RKO (cell line): ENCODE results near the gene SBF2.

Source experiments
- DNase-seq: peaks from one replicate; pipeline ENCODE4 v3.0.0-alpha.2; 2016; ENCODE audit warnings: low spot score

Gene SBF2

DNA sequence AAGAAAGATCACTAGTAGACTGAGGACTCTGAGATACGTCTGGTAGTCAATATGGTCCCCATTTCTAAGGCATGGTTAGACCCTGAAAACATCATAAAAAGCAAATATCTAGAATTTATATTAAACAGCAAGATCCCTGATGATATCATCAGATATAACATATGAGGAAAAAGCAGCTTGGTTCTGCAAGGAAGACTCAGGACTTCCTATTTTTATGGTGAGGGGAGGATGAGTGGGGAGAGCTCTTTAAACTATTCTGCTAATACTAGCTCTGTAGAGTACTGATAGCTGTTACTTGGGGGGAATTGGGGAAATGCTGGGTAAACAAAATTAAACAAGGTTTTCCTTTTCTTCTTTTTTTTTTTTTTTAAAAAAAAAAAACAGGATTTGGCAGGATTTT, 394.3 kb downstream of the SBF2 start:
- no peak for DNase-seq

DNA sequence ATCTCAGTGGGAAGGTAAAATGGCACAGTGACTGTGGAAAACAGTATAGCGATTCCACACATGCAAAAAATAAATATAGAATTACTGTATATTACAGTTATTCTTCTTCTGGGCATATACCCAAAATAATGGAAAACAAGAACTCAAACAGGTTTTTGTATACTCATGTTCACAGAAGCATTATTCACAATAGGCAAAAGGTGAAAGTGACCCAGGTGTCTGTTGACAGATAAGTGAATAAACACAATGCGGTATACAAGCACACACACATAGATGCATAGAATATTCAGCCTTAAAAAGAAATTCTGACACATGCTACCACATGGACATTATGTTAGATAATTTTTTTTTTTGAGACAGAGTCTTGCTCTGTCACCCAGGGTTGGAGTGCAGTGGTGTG, 397.1 kb downstream of the SBF2 start:
- DNase-seq, result no peak

DNA sequence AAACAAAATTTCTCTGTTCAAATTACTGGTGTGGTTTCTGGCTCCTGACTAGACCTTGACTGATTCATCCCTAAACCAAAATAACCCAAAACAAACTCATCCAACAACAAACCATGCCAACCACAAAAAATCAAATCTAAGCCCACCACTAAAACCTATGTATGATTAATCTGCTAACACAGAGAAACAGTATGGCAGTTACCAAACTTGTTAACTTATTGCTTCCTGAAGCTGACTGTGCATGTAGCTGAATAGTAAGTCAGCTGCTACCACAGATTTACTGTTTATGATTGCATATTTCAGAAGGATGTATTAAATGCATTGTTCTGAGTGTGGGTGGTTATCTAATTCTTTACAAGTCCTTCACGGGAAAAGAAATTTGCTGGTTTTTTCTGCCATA, 399.0 kb downstream of the SBF2 start:
- DNase-seq, result no peak

DNA sequence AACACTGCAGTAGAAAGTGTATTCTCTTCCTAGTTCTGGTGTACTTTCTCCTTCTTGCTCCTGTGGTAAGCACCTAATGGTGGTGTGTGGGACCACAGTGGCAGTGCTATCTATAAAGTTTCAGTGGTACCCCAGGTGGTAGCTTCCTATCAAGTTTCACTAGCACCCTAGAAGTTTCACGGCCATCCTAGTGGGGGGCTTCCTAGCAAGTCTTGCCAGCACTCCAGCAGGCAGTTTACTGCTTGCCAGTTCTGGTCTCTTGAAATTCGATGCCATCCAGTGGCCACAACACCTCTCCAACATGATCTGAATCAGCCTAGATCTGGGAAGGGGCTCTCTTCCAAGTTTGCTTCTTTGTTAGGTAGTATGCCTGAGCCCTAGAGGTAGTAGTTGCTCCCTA, 400.5 kb downstream of the SBF2 start:
- no peak for DNase-seq

DNA sequence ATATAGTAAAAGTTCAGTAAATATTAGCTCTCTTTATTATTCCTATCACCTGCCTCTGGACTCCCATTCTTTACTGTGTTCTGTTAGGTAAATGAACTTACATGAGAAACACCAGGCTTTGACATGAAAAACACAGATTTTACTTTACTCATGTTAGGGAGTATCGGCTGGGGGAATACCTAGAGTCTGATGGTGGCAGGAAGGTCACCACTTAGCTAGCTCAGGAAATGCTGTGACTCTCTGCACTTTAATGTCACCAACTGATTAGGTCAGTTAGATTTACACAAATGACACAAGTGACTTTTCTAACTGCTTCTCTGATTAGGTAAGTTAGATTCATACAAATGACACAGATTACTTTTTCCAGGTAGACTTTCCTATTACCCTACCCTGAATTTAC, 405.1 kb downstream of the SBF2 start:
- DNase-seq, result no peak

DNA sequence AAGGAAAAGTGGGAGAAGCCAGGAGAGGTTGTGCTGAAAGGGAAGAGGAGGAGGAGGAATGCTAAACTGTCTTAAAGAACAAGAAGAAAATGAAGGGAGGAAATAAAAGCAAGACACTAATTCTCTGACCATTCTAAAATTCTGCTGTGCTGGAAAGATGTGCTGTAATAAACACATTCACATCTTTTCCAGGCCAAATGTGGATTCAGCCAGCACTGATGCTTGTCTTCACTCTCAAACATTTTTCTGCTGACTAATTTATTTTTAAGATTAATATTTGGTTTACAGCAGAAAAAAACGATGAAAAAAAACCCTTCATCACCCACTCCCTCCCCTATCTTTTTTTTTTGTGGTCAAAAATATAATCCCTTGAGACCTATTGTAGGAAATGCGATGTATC, 406.5 kb downstream of the SBF2 start:
- no peak for DNase-seq

DNA sequence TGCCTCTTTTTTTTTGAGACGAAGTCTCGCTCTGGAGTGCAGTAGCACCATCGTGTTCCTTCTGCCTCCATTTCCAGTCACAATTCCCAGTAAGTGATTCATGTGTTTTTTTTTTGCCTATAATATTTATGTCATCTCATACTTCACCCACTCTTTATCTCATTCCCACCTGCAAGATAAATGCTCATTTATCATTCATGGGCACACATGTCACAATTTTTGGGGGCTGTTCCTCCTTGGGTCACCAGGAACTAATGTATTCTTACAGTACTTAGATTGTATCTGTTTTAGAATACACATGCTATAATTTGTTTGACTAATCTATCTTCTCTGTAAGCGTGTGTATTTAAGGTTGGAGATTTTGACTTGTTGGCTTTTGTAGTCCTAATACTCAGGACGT, 407.4 kb downstream of the SBF2 start:
- no peak for DNase-seq

DNA sequence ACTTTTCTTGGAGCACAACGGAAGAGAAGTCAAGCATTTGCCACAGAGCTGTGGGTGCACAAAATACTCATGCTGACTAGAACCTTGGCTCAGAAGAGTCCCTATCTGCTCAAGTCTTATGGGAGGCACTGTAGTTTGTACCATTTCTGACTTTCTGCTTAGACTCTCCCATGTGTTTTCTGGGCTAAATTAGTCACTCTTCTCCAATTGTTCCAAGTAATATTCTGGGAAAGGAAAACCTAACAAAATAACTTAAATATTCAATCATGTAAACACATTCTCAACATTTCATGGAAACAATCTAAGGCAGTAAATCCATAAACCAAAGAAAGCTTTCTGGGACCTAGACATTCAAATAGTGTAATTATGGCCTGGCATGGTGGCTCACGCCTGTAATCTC, 409.4 kb downstream of the SBF2 start:
- DNase-seq, result no peak

DNA sequence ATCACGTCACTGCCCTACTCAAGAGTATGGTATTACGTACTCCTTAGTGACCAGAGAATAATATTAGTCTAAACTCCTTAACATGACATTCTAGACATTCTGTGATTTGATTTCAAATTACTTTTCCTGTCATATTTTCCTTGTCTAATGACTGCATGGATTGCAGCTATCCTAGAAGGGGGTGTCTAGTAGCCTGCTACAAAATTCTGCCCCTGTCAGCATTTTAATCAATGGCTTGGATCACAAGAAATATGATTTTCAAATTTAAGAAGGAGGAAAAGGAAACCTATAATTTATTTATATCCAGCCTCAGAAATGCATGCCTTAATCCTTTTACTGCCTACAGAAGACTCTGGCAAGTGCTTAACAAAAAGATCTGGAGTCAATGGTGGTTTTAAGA, 413.4 kb downstream of the SBF2 start:
- no peak for DNase-seq

DNA sequence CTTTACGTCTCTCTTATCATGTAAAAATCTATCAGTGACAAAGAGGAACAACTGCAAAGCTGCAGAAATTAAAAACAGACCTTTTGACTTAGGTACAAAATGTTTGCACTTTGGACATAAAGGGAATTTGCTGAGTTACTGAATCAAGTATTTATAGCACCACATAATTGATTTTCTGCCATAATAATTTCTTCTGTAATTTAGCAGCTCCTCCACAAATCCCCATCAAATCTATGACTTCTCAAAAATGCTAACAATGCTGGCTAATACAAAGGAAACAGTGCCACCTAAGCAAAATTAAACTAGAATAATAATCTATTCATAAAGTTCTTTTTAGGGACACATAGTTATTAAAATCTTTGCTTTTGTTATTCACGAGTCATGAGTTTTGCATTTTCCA, 415.1 kb downstream of the SBF2 start:
- DNase-seq, result no peak

DNA sequence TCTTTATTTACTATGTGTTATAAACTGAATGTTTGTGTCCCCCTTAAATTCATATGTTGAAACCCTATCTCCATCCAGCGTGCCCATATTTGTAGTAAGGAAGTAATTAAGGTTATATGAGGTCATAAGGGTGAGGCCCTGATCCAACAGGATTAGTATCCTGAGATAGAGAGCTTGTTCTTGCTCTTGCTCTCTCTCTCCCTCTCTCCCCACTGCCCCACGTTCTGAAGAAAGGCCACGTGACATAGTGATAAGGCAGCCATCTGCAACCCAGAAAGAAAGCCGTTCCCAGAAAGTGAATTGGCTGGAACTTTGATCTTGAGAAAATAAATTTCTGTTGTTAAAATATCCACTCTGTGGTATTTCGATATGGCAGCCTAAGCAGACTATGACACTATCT, 417.7 kb downstream of the SBF2 start:
- DNase-seq, result no peak

DNA sequence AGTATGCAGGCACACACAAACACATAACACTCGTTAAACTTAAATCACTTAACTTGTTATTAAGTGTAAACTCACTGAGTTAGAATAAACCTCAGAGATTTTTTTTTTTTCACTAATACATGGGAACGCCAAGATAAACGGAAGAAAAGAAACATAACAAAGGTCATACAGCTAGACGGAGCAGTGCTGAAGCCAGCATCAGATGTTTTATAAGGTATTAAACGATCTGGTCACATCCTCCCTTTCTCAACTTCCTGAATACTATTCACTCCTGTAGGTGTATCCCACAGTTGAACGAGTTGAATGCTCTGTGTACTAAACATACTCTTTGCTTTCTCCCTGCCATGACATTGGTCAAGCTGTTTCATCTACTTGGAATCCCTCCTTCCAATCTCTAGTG, 418.2 kb downstream of the SBF2 start:
- DNase-seq, result no peak

DNA sequence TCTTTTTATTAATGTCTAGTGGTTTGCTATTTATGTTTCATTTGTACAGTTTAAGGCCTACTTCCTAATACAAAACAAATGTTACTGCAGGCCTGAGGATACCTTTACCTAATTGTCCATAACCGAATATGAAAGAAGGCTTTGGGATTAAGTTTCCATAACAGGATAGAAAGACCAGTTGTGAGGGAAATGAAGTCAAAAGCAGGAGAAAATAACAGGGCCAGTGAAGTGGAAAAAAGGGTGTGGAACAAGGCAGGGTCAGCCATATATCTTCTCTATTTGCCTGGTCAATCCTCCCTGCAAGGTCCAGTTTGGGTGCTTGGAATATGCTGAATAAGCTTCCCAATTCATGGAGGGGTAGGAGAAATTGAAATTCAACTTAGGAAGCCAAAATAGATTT, 418.6 kb downstream of the SBF2 start:
- DNase-seq, result no peak

DNA sequence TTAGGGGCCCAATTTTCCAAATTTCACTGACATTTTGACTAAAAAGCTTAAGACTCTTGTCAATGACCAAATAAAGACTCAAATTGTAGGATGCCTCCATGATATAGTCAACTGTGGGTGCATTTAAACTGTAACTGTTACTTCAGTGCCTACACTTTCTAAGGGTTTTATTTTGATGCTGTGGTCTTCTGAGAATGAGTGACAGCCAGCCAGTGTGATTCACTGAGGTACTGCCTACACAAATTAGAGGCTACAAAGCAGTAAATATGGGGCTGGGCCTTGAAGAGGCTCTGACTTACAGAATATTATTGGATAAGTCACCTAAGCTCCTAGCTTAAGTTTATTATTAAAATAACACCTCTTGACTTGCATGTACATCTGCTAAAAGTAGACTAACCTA, 419.6 kb downstream of the SBF2 start:
- DNase-seq, result no peak

DNA sequence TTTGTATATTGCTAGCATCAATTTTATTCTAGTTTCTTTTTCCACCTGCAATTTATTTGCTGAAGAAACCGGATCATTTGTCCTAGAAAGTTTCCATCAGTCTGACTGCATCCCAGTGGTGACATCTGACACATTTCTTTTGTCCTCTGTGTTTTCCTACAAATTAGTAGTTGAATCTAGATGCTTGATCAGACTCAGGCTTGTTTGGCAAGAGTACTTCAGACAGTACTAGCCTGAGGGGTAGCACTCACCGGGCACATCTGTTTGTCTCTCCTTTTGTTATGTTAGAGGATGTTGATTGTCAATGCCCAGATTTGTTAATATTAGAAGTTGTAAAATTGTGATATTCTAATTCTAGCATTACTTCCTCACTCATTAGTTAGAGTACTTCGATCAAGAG, 425.4 kb downstream of the SBF2 start:
- DNase-seq, result no peak

DNA sequence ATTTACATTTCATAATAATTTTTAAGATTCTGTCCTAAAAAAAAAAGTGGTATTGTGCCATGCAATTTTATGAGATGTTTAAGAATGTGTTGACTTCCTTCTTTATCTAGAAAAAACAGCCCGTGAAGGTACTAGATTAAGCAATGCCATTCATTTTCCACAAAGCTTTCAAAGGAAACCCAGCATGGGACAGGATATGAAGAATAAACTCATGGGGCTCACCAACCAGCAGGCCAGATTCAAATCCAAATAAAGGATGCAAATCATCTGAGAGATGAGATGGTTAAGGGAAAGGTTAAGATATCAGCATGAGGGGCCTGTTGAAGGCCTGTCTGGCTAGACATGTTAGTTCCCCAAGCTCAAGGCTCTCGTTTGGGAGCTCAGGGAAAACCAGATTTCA, 431.0 kb downstream of the SBF2 start:
- DNase-seq, result no peak

DNA sequence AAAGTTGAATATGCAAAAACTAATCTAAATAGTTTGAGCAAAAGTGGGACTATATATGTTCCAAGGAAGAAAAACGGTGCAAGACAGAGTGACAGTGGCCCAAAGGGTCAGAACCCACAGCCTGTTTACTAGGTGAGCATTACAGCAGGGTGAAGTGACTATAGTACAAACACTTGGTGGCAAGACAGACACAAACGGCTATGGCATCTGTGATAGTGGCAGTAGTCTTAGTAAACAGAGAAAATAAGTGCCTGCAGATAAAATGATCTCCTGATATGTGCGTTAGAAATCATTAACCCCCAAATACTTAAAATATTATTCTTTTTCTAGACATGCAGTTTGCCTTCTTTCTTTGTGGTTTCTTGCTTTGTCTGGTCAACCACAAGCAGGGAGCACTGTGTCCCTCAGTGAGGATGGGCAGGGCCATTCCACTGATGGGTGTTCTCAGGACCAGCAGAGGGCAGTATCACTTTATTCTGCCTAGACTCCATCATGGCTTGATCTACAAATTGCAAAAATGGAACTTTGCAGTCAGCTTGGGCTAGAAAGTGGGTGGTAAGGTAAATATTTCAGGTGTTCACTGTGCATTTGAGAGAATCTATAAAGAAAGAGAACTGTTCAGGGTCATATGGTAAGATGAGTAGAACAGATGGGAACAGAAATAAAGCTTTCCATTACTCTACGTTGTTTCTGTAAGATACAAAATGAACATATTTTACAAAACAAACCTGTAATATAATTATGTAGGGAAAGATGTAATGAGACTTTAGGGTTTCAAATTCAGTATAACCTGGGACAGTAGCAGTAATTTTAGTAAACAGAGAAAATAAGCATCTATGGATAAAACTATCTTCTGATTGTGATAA, 431.9 kb downstream of the SBF2 start:
- DNase-seq, result peak; percentile 46

DNA sequence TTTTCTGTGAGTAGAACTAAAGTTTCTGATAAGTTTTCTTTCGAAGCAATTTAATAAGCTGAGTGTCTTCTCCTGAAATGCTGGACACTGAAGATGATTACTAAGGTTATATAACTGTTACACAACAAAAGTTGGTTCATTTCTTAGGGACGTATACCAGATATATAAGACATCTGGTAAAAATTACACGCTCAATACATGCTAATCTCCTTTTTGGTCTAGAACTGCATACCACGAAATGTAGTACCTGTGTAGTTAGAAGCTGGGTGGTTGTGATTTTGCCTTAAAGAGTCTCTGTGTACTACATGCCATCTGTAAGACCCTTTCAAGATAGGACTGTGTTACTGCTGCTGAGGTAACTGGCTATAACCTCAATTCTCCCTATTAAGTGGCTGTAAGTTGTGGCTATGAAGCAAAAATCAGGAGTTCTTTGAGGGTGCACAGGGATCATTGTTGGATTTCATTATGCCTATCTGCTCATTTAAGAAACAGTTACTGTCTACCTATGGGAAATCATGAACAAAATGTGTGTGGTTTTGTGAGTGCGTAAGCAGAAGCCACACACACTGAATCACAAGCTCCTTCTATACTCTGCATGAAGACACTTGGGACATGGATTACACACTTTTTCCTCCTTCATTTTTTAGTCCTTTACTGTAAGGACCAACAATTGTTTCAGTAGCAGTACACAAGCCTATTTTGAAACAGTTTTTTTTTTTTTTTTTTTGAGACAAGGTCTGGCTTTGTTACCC, 434.3 kb downstream of the SBF2 start:
- DNase-seq, result no peak

DNA sequence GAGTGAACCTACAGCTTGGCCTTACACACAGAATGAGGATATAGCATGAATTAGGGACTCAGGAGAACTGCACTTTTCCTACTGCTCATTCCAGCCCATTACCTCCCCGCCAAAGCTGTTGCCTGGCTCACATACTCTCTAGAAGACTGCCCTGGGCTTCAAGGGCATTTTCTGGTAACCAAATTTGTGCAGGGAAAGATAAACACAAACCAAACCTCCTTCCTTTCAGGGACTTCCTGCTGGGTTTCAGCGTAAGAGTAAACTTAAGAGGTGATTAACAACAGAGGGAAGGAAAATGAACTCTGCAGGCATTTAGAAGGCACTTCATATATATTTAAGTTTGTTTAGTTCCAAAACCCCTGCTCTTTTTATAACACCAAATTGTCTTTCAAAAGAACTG, 435.2 kb downstream of the SBF2 start:
- DNase-seq, result no peak

DNA sequence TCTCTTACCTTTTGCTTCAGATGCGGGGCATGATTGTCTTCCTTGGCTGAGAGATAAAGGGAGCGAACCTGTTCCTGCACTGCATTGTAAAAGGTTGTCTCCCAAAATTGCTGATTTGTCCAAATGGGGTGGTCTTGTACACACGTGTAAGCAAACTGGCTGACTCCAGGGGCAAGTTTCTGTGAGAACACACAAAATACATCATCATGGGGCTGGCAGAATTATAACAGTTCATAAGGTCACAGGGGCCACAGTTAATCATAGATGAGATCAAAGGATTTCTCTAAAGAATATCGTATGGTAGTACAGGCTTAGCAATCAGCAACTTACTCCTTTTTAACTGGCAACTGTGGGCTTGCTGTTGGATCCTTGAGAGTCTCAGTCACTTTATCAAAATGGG, 435.8 kb downstream of the SBF2 start:
- no peak for DNase-seq

DNA sequence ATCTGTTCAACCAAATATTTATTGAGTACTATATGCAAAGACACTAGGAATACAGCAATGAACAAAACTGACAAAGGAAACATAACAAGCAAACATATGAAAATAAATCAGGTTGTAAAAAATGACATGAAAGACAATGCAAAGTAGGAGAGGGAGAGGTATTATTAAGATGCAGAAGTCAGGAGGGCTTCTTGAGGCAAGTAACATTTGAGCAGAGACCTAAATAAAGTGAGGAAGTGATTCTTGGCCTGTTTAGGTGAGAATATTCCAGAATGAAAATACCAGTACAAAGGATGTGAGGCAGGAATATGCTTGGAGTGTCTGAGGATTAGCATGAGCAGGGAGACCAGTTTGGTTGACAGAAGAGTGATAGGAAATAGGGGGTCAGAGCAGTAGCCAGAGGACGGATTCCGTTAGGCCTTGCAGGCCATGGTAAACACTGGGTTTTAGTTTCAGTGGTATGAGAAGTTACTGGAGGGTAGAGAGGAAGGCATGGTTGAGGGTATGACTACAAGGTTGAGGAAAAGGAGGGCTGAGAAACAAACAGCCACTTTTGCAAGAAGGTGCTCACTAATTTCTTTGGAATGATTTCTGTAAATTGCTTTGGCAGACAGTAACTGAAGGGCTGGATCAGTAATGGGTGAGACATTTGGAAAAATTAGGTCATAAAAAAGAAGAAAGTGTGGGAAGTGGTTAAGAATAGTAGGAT, 438.3 kb downstream of the SBF2 start:
- no peak for DNase-seq

DNA sequence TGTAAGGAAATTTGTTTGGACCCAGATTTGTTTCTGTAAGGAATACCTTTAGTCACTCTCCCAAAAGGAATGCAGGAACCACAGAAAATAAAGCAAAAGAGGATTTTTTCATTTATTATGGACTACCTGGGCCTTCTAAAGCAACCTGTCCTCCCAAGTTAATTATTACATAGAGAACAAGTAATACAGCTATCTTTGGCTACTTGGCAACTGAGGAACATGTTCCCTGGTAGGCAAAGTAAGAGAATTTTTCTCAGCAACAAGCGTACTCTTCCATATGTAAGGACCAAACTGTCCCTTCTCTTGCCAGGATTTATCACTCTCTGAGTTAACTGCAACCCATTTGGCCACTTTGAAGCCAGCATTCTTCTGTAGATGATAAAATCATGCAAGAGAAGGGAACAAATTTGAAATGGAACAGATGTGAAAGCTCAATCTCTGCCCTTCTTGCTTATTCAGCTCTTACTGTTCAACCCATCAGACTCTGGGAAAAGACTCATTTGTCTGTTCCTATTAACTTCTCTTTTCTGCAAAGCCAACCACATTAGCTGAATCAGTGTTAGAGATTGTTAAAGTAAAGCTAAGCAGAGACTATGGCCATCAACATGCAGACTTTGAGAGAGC, 440.0 kb downstream of the SBF2 start:
- no peak for DNase-seq

DNA sequence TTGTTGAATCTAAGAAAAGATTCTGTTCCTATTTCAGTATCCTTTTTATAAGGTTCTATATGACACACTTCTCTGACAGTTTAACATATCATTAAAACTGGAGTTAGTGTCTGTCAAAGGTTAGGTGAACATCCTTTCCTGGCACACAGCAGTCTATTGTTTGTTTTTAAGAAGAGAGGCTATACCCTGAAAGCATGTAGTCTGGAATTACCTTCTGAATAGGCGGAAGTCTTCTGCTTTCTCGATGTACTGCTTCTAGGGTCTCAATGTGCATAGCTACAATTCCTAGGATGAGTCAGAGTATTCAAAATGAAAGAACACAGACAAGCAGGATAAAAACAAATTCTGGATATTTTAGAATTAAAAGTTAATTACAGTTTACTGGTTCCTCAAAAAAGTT, 441.6 kb downstream of the SBF2 start:
- DNase-seq, result no peak
